ENCODE results near the gene PHF2.
A peak's percentile ranks its signal among the peaks of the same experiment; 100 is the strongest.

Gene PHF2

GRCh38 chr9:93569621-93570174, 6.7 kb upstream of the PHF2 start:
- no peak for DNase-seq

- no peak for DNase-seq
Observed at GRCh38 chr9:93572221-93572620, 4.2 kb upstream of the PHF2 start.

- DNase-seq, result no peak
Observed at GRCh38 chr9:93572636-93573515, 3.5 kb upstream of the PHF2 start.

GRCh38 chr9:93573516-93573828, 2.9 kb upstream of the PHF2 start:
- no peak for DNase-seq

- DNase-seq, result no peak
Observed at GRCh38 chr9:93574091-93574899, 2.1 kb upstream of the PHF2 start.

GRCh38 chr9:93574900-93575795, 1.2 kb upstream of the PHF2 start:
- no peak for DNase-seq

- DNase-seq, result peak; percentile 43 to 44
Observed at GRCh38 chr9:93575796-93576257, 557 bp upstream of the PHF2 start.

- DNase-seq, result peak in 1 of 2 experiments; percentile 21
Observed at GRCh38 chr9:93577078-93577974, 942 bp downstream of the PHF2 start.

GRCh38 chr9:93577975-93578682, 1.7 kb downstream of the PHF2 start:
- DNase-seq, result no peak

- DNase-seq, result no peak
Observed at GRCh38 chr9:93578844-93579243, 2.5 kb downstream of the PHF2 start.

GRCh38 chr9:93579711-93580516, 3.5 kb downstream of the PHF2 start:
- no peak for DNase-seq

- no peak for DNase-seq
Observed at GRCh38 chr9:93580654-93581380, 4.4 kb downstream of the PHF2 start.

GRCh38 chr9:93582115-93582514, 5.7 kb downstream of the PHF2 start:
- no peak for DNase-seq

GRCh38 chr9:93582550-93582949, 6.2 kb downstream of the PHF2 start:
- DNase-seq, result no peak

- no peak for DNase-seq
Observed at GRCh38 chr9:93585259-93585658, 8.9 kb downstream of the PHF2 start.

GRCh38 chr9:93585695-93586094, 9.3 kb downstream of the PHF2 start:
- no peak for DNase-seq

GRCh38 chr9:93586290-93587057, 10.1 kb downstream of the PHF2 start:
- no peak for DNase-seq

- DNase-seq, result no peak
Observed at GRCh38 chr9:93587284-93587650, 10.9 kb downstream of the PHF2 start.

Measured in stimulated activated CD4-positive, alpha-beta T cell treated with anti-CD3 and anti-CD28 coated beads, Interleukin-4, amount 100 ng/mL, for 4 hours (primary cell).